NCI-H510A treated with DMSO at 0.1 percent for 48 hours (cell line): ENCODE results near the gene ZNF526.

Experiments
- DNase-seq: peaks from one replicate; lab custom pipeline; 2025; lab: John Stamatoyannopoulos, UW

The ZNF526 gene, protein sequence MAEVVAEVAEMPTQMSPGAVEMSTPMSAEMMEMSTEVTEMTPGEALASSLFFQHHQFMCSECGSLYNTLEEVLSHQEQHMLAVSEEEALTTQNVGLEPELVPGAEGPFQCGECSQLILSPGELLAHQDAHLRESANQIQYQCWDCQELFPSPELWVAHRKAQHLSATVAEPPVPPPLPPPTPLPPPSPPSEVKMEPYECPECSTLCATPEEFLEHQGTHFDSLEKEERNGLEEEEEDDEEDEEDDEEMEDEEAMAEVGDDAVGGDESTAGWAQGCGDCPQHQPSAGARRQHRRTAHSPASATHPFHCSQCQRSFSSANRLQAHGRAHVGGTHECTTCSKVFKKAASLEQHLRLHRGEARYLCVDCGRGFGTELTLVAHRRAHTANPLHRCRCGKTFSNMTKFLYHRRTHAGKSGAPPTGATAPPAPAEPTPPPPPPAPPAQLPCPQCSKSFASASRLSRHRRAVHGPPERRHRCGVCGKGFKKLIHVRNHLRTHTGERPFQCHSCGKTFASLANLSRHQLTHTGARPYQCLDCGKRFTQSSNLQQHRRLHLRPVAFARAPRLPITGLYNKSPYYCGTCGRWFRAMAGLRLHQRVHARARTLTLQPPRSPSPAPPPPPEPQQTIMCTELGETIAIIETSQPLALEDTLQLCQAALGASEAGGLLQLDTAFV

DNA sequence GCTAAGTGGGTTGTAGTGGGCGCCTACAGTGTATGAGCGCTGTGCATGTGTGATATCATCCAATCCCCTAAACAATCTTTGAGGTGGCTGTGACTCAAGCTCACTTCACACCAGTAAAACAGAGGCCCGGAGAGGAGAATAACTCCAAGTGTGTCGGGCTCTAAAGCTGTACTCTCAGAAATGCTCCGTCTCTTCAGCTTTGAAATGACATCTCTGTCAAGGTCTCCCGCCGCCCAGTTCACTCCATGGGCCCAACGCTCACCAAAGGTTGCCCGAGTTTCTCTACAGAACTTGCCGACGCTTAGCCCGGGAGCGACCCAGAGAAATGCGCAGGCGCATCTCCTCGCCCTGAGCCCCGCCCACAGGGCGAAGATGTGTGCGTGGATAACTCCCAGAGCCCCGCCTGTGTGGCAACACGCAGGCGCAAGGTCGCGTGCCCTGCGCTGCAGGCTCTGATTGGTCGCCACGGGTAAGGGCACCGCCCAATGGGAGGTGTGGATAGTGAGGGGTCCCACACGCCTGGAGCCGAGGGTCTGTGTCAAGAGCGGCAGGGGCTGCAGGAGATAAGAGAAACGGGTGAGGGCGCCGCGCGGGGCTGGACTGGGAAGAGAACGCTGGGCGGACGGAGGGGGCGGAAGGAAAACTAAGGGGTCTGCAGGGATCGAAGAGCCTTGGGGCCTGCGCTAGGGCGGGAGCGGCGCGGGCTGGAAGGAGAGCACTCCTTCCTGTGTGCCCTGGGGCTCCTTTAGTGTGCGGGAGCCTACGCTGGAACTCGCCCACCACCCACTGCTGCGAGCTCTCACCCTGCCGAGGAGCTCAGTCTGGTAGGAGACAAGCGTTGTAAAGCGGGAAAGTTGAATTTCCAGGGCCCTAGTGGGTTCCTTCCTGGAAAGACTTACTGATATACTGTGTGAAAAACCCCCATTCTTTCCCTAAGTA lies at the start of gene ZNF526:
ZNF526 (plus strand) TSS at position 501 of the 939 bp plus-strand sequence. CDS start 4,092 bp downstream, outside the sequence.
- DNase-seq: peak; percentile 95

DNA sequence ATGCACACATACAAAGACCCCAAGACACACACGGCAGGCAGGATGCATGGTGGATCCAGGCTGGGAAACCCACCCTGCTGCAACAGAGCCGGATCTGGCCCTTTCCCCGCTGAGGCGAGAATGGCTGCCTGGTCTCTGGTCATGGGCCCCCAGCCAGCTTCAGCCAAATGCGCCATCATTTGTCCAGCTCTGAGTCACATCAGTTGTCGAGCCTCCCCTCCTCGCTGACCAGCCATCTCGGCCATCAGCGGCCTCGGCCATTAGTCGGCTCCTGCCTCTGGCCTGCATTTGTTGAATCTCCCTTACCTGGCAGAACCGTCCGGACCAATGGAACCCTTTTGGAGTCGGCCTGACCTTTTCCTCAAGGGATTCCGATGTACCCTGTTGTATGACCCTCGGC lies 49.4 kb upstream of the ZNF526 start:
- no peak for DNase-seq

DNA sequence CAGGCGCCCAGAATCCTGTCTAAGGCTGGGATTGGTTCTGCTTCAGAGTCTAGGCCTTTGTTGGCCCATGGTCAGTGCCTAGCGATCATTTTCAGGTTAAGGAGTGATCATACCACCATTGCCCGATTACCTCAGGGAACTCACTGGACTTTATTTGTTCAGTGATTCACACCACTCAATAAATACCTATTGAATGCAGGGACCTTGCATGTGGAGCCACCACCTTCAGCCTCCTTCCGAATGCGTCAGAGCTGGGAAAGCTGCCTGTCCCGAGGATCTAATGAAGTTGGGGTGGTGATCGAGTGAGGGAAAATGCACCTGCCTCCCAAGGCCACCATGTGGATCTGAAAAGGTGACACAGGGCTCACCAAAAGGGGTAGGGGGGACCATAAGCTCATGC lies 47.9 kb upstream of the ZNF526 start:
- no peak for DNase-seq

DNA sequence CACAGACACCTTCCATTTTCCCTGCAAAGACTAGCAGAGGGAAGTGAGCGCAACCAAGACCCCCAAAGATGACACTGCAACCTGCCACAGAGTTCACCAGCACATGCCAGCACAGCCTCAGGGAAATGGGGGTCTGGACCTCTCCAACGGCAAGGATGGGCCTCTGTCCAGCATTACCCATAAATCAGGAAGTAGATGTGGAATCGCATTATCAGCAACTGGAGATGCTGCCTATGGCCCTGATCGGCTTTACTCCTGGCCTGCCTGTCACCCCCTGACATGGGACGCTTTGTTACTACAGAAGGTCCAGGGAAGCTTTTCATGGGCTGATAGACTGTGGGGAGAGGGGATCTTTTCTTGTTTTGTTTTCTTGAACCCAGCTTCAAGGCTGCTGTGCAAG lies 46.4 kb upstream of the ZNF526 start:
- no peak for DNase-seq

DNA sequence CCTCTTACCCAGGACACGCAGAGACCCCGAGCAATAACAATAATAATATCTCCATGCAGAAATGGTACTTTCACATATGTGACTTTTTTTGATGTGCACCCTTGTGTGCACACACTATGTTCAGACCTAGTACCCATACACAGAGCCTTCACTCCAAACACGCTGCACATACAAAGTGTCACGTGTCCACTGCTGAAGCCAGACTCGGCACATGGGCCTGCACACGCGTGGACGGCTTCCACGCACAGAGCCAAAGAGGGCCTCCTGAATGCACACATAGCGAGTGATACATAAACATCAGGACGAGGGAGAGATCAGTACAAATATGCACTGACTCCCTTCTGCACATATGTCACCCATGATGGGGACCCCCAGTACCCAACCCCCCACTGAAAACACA lies 45.9 kb upstream of the ZNF526 start:
- DNase-seq: no peak

DNA sequence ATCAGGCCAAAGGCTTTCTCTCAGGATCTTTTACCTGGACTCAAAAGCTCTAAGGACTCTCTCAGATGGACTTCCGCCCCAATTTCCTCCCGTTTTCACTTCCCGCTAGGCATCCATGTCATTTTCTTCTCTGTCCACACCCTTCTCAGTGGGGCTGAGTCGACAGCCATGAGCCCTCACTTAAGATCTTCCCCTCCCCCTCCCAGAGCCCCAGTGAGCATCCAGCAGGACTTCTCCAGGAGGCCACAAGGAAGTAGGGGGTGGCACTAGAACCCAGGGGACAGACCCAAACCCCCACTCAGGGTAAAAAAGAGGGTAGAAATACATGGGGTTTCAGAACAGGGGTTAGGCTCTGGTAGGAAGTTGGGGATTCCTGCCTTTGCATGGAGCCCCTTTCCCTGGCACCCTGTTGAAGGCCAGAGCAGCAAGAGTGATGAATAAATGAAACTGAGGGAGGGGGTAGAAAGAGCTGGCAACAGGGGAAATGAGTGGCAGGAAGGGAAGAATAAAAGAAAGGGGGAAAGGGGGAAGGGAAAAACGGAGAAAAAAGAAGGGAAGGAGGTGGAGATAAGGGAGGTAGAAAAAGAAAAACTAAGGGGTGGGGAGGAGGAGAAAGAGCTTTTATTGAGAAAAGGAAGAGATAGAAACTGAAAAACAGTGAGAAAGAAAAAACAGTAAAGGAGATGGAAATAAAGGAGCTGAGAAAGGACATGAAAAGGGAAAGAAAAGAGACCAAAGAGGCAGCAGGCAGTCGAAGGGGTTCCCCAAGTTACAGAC lies 45.0 kb upstream of the ZNF526 start:
- no peak for DNase-seq

DNA sequence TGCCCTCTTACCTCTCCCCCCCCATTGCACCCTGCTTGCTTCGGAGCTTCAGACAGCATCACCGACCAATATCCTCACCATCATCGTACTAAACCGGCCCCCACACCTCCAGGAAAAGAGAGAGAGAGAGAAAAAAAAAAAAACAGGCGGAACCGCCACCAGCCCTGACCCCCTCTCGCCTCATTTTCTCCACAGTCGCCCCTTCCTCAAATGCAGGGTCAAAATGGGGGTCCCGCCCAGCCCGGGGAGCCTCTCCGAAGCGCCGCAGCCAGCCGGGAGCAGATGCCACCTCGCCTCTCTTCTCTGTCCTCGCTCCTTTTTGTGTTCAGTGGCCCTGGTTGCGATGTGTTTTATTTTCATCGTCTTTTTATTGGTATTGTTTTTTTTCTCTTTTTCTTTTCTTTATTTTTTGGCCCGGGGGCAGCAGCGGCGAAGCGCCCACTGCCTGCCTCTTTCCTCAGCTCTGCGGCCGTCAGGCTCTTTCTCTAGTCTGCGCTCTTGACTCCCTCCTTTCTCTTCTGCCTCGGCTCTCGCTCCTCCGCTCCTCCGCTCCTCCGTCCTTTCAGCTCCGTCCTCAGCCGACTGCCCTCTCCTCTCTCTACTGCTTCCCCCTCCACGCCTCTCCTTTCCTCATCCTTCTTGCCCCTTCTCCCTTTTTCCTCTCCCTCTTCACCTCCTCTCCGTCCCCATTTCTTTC lies 44.0 kb upstream of the ZNF526 start:
- peak; percentile 50 for DNase-seq

DNA sequence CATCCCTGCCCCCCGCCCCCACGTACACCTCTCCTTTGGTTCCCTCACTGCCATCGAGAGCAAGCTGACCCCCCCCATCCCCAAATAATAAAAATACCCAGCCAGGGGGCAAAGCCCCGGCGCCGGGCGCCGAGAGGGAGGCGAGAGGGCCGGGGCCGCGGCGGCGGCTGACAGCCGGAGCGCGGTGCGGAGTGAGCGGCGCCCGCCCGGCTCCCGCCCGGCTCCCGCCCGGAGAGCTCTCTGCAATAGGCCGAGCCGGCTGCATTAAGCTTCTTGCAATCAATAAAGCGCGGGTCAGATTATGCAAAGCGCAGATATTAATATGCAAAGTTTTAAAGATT lies 43.5 kb upstream of the ZNF526 start:
- no peak for DNase-seq

DNA sequence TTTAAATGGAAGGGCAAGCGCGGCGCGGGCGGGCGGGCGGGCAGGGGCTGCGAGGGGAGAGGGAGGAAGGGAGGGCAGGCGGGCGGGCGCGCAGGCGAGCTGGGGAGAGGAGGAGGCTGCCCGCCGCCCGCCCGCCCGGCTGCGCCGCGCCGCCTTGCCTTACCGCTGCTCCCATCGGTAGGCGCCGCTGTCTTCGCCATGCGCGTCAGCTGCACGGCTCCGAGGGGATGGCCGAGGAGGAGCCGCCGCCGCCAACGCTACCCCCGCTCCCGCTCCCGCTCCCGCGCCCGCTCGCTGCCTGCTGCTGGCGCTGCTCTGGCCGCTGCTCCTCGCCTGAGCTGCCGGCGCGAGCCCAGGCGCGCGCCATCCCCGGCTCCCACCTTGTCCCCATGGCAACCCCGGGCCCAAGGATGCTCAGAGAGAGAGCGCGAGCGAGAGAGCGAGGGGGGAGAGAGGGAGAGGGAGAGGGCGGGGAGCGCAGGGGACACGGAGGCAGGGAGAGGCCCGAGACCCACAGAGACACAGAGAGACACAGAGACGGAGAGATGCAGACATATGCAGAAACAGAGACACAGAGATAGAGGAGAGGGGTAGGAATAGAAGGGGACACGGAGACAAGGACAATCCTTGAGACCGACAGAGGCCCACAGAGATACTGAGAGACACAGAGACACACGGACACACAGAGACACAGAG lies 43.0 kb upstream of the ZNF526 start:
- peak; percentile 89 for DNase-seq

DNA sequence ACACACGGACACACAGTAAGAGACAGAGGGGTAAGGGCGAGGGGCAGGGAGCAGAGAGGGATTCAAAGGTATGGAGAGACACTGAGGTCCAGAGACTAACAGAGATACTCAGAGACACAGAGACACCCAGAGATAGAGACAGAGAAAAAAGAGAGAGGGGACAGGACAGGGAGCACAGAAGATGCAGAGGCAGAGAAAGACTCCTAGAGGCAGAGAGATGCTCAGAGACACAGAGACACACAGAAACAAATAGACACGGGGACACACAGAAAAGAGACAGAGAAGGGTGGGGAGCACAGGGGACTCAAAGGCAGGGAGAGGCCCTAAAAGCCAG lies 42.5 kb upstream of the ZNF526 start:
- no peak for DNase-seq

DNA sequence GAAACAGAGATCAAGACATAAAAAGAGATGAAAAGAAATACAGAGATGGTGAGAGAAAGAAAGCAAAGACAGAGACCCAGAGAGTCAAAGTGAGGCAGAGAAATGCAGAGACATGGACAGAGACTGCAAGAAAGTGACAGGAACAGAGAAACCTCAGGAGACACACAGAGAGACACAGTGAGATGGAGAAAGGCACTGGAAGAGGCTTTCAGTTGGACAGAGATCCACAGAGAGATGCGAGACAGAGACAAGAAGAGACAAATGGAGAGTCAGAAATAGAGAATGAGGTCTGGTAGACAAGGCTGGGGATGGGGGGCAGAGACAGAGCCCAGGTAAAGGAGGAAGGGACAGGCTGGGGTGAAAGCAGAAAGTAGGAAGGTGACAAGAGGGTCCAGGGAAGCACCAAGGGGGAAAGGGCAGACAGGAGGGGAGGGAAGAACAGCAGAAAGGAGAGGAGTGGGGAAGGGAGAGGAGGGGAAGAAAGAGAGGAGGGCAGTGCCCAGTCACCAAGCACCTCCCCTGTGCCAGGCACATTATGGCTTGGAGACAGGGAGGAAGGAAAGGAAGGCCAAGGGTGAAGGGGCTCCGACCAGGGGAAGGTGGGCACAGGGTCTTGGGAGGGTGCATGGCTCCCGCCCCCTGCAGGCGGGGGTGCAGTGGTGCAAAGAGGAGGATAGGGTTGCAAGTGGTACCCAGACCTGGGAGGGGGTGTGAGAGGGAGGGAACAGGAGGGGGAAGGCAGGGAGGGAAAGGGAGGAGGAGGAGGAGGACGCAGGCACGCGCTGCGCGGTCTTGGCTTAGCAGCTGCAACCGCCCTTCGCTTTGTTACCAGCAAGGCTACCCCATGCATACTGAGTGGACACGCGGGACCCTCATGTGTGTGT lies 41.1 kb upstream of the ZNF526 start:
- DNase-seq: peak; percentile 3

DNA sequence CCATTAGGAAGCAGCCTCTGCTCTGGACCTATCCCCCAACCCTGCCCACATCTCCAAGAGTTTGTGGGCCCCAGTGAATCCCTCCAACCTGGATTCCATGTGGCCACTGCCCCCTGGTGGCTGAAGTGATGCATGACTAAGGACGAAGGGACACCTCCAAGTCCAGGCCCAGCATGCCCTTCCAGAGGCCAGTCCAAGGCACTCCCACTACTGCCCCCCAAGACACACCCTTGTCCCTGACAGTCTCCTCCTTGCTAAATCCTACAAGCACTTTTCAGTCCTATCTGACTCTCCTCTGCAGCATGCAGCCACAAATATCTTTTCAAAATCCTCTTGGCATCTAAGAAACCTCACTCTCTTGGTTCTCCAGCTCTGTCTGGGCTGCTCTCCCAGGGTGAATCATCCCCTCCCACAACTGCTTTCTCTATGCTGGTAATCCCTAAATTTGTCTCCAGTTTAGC lies 35.7 kb upstream of the ZNF526 start:
- peak; percentile 54 for DNase-seq

DNA sequence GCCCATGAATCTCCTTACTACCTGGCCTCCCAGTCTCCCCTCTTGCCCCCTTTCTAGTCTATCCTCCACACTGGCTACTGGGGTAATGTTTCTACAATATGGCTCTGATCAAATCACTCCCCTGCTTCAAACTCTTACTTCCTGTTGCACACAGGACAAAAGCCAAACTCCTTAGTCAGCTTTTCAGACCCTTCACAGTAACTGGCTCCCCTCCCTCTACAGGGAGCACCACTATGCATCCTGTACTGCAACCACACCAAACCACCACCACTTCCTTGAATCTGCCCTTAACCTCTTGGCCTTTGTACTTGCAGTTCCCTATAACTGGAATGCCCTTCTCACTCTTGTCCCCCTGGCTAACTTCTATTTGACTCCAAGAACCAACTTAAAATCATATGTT lies 34.8 kb upstream of the ZNF526 start:
- DNase-seq: peak; percentile 8

DNA sequence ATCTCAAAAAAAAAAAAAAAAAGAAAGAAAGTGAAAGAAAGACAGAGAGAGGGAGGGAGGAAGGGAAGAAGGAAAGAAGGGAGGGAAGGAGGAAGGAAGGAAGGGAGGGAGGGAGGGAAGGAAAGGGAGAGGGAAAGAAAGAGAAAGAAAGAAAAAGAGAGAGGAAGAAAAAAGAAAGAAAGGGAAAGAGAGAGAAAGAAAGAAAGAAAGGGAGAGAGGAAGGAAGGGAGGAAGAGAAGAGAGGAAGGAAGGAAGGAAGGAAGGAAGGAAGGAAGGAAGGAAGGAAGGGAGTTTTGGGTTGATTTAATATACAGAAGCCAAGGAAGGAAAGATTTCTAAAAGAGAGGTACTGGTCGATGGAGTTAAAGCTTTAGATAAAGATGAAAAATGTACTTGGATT lies 31.4 kb upstream of the ZNF526 start:
- DNase-seq: no peak

DNA sequence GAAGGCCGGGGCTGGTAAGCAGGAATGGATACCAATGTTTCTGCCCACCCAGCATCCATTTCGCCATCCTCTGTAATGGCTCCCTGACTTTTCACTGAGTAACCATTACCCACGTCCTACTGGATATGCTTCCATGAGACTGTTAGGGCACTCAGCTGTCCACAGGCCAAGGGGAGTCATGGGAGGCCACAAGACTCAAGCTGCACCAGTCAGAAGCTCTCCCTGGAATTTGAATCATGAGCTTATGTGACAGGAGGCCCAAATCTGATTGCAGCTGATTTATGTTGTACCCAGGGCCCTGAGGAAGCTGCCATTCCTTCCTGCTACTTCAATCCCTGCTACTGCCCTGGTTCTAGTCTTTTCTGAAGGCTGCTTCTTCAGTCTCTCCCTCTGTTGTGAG lies 31.0 kb upstream of the ZNF526 start:
- DNase-seq: no peak

DNA sequence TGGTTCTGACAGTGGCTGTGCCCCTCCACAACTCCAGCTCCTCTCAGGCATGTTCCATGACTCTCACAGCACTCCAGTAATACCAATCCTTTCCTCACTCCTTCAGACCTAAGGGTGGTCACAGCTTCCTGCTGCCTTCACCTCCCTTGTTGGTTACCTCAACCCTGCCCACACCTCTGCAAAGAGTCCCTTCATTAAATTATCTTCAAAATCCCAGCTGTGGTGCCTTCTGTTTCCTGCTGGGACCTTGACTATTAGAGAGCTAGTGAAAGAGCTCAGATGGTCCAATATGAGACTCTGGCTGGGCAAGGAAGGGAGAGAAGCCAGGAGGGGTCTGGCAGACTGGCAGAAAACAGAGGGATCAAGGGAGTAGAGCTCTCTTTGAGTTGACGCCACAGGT lies 28.8 kb upstream of the ZNF526 start:
- DNase-seq: no peak

DNA sequence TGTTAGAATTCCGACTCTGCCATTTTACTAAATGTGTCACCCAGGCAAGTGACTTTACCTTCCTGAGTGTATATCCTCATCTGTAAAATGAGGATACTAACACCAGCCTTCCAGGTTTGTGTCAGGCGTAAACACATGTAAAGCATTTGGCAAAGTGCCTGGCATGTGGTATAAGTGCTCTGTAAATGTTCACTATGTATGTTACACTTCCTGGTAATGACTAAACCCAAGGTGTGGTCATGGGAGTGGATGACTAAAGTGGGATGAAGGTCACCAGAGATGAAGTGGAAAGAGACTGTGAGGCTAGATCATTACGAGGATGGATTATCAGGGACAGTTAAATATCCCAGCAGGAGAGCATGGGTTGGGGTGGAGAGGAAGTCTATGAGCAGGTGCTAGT lies 28.3 kb upstream of the ZNF526 start:
- DNase-seq: peak; percentile 91

DNA sequence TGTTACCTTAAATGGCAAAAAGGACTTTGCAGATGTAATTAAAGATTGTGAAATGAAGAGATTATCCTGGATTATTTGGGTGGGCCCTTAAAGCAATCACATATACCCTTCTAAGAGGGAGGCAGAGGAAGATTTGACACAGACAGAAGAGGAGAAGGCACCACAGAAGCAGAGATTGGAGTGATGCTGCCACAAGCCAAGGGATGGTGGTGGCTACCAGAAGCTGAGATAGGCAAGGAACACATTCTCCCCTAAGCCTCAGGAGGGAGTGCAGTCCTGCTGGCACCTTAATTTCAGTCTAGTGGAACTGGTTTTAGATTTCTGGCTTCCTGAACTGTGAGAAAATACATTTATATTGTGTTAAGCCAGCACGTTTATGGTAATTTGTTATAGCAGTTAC lies 26.8 kb upstream of the ZNF526 start:
- DNase-seq: no peak

DNA sequence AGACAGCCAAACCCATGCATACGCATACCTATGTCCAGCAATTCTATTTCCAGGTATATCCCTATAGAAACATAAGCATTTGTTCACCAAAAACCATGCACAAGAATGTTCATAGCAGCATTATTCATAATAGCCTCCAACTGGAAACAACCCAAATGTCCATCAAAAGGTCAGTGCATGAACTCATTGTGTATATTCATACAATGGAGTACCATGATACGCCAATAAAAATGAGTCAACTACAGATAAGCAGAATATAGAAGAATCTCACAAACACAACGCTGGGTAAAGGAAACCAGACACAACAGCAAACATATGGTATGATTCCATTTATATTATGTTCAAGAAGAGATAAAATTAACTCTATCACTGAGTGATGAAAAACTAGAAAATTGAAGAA lies 26.4 kb upstream of the ZNF526 start:
- no peak for DNase-seq
